Umbilical cord (tissue), 2 donors: Measurements from ENCODE around the gene LEMD2. TPM values are rescaled to one million over a fixed set of nuclear protein-coding genes. Genes with fewer than 3 reads are reported as not detected.
"Not testable (repeated sequence)": the region's sequence is repeated elsewhere in the genome, so short reads cannot be mapped to it uniquely, and the experiment has no call there.

ENCODE experiments used
- DNase-seq: peaks from one replicate; pipeline ENCODE4 v3.0.0-alpha.2; 2015; ENCODE audit warnings: low spot score
- total RNA-seq: library from RNA; depleted of rRNA; stranded (reverse); fragments of >200 nt; gene quantifications from one replicate; pipeline ENCODE4 v1.2.3, GENCODE V29; 2014; ENCODE audit warnings: low replicate concordance; ENCODE audit not compliant: insufficient read depth

Gene LEMD2
- 29.4 TPM for total RNA-seq

DNA sequence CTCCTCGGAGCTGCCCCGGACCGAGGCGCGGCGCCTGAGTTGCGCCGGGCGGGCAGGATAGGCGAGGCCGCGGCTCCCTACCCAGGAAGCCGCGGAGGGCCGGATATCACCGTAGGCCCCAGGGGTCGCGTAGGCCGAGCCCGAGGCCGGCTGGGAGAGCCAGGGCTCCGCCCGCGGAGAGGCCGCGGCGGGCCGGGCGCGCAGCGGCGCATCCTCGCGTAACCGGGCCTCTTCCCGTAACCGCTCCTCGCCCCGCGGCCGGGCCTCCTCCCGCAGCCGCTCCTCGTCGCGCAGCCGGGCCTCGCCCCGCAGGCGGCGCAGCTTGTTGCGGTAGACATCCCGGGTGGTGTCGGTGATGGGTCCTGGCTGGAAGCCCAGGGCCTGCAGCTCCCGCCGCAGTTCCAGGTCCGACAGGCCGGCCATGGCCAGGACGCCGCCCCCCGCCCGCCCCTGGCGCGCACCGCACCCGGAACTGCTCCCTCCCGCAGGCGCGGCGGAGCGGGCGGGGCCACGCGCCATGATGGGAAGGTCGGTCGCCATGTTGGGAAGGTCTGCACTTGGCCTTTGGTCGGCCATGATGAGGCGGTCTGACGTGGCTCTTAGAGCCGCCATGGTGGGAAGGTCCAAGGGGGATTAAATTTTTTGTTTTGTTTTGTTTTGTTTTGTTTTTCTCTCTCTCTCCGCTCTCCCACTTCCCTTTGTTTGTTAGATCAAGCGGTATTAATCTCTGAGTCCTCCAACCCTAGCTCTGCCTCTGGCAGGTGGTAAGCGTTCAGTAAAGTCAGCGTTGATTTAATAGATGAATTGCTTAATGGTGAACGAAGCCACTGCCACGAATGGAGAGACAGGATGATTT, at the start of gene LEMD2:
LEMD2 (minus strand) TSS at position 437 of the 856 bp plus-strand sequence; CDS start at position 423, 14 bp downstream.
- DNase-seq = peak; percentile 96

DNA sequence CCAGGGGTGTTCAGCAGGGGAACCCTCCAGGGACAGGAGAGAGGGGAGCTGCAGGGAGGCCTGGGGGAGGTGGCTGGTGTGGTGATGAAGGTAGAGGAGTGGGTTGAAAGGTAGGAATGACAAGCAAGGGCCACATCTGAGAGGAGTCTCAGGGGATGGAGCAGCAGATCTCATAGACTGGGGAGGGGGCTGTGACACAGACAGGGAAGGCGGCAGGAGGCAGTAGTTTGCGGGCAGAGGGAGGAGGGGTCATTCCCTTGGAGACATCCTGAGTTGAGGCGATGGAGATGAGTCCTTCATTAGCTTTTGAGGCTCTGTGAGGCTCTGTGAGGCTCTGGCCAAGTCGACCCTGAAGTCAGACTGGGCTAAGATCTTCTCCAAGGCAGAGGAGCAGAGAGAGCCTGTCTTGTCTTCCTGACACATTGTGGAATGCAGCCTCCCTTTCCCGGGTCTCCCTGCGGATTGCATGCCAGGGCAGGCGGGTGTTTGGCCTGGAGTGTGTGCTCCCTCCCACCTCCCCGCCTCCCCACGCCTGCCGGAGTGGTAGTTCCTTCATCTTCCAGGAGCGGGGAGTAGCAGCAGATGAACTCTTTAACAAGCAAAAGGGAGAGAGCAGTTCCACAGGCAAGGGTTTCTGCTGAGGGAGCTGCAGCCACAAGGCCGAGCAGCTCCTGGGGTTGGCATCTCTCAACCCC, 49.2 kb upstream of the LEMD2 start:
- peak; percentile 87 for DNase-seq

DNA sequence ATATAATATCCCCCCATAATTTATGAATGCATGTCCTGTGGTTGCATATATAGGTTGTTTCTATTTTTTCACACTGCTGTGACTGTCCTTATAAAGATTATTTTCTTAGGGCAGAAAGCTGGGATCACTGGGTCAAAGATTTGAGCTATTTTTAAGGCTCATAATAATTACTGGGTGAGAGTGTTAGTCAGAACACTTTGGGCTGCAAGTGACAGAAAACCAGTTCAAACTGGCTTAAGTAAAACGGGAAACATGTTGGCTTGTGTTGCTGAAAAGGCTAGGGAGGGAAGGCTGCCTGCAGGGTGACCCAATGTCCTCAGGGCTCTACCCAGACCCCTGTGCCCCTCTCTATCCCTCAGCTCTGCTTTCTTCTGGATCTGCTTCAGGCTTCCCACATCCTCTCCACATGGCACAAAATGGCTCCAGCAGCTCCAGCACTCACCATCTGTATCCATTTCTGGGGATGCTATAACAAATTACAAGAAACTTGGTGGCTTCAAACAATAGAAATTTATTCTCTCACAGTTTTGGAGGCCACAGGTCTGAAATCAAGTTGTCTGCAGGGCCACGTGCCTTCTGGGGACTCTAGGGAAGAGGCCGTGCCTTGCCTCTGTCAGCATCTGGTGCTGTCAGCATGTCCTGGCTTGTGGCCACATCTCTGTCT, 48.0 kb upstream of the LEMD2 start:
- no peak for DNase-seq

DNA sequence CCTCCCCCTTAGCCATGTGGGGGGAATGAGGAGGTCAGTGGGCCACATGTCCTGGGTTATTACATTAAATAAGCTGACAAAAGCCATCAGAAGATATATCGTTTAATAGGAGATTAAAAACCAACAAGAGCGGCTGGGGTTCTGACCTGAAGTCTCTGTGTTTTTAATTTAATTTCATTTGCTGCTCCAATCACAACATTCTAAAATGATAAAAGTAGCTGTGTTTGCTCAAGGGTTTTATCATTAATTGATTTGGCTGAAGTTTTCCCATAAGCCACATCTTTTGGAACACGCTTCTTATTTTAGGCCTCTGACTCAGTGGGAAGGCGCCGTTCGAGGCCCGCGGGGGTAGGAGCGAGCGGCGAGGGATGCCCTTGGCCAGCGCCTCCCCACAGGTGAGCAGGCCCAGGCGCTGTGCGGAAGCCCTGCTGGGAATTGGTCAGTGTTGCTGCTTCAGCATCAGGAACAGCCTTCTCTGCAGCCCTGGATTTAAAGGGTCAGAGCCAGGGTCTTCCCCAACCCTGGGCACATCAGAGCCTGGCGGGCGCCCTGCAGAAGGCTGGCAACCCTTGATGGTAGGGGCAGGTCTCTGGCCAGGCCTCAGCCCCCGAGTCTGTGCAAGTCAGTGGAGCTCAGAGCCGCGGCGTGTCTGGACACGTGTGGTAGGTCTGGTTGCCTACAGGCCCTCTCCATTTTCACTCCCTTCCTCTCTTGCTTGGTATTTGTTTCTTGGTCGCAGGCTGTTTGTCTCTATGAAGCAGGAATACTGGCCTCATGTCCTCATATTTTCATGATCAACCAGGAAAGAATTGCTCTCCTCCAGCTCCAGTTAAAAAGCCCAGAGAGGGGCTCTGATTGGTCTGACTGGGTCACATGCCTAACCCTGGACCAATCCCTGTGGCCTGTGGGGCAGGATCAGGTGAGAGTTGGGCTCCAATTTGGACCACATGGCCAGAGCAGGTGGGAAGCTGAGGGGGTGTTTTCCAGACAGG, 45.8 kb upstream of the LEMD2 start:
- no peak for DNase-seq

DNA sequence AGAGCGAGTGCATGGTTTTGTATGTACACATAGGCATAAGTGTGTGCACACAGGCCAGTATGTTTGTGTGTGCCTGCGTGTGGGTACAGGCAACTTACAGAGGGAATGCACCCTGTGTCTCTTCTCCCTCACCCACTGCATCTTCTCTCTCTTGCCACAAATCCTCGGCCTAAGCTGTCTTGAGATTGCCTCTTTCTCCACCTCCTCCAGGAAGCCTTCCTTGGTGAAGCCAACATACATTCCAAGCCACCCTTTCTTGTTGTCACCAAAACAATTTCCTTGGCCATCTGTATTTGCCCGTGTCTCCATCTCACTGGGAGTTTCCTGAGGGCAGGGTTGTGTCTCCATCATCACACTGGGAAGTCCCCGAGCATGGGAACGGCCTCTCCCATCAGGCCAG, 44.7 kb upstream of the LEMD2 start:
- no peak for DNase-seq

DNA sequence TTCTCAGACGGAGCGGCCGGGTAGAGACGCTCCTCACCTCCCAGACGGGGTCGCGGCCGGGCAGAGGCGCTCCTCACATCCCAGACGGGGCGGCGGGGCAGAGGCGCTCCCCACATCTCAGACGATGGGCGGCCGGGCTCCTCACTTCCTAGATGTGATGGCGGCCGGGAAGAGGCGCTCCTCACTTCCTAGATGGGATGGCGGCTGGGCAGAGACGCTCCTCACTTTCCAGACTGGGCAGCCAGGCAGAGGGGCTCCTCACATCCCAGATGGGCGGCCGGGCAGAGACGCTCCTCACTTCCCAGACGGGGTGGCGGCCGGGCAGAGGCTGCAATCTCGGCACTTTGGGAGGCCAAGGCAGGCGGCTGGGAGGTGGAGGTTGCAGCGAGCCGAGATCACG, 43.9 kb upstream of the LEMD2 start:
- DNase-seq = not testable (repeated sequence)

DNA sequence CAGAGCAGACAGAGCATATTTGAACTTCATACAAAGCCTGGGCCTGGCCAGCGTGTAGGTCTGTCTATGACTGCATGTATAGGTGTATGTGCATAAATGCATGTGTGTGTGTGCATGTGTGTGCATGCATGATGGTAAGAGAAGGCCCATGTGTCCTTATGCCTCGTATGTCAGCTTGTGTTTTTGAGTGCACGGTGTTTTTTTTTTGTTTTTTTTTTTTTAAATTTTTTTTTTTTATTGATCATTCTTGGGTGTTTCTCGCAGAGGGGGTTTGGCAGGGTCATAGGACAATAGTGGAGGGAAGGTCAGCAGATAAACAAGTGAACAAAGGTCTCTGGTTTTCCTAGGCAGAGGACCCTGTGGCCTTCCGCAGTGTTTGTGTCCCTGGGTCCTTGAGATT, 42.8 kb upstream of the LEMD2 start:
- not testable (repeated sequence) for DNase-seq

DNA sequence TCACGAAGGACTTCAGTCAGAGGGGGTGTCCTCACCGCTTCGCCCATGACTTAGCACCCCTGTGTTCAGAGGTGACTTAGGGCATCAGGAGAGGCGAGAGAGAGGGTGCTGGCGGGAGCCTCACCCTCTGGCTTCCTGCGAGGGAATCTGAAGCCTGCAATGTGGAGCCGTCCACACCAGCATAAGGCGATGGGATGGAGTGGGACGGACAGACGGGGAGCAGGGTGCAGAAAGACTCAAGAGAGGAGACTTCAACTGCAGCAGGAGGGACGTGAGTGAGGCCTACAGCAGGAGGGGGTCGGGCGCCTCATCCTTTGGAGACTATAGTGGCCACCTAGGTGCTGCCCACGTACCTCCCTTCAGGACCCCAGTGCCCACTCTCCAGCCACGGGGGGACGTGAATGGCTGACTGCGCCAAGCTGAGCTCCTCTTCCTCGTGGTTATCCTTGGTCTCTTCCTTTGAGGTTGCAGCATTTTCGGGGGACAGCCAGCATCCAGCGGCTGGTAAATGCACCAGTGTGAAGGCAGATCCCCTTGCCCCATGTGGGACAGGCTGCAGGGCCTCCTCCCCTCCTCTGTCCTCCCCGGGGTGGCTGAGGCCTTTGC, 41.8 kb upstream of the LEMD2 start:
- no peak for DNase-seq

DNA sequence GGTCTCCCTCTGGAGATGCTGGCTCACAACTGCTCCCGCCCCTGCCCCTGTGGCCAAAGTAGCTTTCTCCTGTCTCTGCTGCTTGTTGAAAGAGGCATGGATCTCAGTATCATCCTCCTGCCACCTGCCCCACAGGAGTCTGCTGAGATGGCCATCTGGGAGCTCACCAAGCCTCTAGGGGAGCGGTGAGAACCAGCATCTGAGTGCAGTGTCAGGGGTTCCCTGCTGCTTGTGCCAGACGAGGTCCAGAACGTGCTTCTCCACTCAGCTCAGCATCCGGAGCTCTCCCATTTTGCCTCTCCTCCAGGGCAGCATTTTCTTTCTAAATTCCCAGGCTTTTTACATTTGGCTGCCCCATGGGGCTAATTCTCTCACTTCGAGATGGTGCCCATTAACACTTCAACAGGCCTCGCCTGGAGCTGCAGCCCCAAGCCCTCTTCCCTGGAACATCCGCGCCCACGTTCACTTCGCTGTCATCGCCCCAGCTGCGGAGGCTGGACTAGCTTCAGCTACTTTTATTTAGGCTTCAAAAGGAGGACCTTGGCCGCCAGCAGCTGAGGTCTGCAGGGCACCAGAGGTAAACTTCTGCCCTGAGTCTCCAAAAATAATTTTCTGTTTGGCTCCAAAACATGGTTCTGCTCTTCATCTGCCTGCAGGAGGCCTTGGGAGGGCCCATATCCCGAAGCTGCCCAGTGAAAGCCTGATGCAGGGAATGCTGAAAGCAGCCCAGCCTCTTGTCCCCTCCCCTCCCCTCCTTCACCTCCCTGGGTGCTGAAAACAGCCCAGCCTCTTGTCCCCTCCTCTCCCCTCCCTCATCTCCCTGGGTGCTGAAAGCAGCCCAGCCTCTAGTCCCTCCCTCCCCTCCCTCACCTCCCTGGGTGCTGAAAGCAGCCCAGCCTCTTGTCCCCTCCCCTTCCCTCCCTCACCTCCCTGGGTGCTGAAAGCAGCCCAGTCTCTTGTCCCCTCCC, 40.1 kb upstream of the LEMD2 start:
- peak; percentile 61 for DNase-seq

DNA sequence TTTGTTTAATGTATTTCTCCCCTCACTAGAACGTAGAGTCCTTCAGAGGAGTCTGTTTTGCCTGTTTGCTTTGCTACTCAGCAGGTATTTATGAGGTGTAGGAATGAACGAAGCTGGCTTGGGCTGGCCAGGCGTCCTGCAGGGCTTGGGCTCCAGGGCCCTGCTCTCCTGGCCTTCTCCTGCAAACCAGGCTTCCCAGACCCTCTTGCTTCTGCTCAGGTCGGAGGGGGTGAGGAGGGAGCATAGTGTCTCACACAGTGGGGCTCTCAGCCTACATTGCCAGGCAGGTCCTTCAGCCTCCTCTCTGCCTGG, 39.5 kb upstream of the LEMD2 start:
- no peak for DNase-seq

DNA sequence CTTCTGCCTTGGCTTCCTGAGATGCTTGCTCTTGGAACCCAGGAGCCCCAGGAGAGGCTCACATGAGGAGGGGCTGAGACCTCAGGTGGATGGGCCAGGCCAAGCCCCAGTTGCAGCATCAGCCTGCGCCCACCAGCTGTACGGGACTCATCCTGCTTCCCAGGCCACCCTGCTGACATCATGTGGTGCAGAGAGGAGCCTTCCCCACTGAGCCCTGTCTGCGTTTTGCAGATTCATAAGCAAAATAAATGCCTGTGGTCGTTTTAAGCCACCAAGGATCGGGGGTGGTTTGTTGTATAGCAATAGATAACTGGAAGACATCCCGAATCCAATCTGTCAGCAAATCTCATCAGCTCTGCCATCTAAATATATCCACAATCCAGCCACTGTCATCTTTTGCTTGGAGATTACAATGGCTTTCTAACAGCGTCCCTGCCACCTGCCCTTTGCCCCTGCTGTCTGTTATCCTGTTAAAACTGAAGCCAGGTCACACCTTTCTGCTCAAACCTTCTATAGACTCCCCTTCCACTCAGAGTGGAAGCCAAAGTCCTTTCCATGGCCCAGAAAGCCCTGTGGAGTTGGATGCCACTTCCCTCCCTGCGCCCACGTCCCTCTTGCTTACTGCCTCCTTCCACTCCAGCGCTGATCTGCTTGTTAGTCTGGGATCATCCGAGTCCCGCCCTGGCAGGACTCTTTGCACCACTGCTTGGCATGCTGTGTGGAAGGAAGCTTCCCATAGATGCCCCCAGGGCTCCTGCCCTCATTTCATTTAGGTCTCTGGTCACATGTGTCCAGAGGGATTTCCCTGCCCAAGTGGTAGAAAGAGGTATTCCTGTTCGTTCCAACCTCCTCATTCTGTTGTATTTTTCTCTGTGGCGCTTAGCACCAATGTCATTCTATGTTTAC, 38.9 kb upstream of the LEMD2 start:
- DNase-seq = no peak

DNA sequence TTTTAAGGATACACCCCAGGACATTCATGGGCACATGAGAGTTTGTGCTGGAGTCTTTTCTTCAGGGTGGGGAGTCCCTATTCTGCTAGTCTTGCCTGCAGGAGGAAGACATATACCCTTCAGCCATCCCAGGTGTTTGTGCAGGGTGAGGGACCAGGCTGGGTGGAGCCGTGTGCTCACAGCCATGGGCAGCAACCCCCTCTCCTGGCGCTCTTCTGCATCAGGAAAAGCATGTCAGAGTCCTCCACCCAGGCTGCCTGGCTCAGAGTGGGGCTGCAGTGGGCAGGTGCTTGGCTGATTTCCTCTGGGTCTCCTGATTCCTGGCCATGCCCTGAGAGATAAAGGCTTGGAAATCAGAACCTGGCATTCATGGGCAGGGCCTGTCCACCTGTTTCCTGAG, 37.6 kb upstream of the LEMD2 start:
- DNase-seq = no peak

DNA sequence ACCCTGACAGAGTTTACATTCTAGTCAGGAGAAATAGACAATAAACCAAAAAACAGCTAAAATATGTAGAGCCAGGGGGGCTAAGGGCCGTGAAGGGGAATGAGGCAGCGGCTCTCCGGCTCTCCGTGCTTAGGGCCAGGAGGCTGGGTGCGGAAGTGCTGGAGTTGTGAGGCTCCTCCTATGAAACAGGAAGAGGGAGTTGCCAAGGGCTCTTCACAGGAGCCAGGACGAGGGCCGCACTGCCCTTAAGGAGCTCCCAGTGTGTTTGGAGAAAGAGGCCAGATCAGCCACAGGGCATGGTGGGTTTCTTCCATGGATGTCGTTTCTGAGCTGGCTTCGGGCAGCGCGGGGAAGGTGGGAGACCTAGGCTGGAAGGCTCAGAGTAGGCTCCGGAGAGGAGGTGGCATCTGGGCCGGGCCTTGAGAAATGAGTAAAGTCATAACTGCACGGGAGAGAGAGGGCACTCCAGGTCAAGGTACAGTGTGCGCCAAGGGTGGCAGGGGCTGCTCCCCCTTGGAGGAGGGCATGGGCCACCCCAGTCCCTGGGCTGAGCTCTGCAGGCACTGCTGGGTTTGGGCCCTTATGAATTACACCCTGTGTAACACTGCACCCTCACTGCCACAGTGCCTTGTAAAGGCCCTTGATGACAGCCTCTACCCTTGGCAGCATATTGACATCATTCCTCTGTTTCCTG, 35.7 kb upstream of the LEMD2 start:
- peak; percentile 59 for DNase-seq

DNA sequence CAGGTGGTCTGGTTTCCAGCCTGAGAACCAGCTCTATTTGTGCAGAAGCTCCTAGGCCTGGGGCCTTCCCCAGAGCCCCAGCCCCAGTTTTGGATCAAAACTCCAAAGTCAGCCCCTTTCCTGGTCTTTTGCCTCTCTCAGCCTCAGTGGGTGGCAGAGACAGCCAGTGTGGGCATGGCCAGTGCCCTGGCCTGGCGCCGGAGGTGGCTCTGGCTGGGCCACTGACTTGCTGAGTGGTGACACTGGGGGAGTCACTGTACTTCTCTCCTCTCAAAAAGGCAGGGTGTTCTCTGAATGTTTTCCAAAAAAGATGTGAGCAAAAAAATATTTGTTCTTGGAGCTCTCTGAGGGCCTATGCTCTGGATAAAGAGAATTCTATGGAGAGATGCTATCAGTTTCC, 34.9 kb upstream of the LEMD2 start:
- DNase-seq = no peak

DNA sequence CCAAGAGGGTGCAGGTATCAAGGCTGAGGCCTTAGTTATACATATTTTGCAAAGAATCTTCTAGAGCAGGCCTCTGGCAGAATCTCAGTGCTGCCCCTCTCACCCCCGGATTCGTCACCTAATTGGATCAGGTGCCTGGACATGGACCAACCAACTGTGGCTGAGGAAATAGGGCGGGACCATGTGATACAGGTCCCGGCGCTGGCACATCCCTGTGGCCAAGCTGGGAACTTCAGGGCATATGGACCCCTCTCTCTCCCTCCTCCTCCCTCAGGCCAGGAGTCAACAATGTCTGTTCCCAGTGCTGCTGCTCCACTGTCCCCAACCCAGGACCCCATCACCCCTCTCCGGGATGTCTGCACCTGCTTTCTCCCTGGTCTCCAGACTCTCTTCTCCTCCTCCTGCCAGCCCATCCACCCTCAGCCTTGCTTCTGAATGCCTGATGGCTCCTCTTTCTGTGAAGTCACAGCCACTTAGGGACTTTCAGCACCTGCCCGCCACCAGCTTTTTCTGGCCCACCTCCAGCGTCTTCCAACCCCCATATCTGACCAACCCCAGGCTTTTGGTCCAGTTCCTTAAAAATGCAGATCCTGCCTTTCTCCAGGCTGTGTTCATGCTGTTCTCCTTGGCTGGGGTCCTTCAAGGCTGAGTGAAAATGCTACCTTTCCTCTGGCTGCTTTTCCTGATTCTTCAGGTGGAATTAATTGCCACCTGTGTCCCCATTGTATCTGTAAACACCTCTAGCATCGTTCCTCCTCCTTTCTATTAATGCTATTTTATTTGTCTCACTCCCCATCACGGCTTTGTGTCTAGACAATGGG, 33.9 kb upstream of the LEMD2 start:
- DNase-seq = no peak

DNA sequence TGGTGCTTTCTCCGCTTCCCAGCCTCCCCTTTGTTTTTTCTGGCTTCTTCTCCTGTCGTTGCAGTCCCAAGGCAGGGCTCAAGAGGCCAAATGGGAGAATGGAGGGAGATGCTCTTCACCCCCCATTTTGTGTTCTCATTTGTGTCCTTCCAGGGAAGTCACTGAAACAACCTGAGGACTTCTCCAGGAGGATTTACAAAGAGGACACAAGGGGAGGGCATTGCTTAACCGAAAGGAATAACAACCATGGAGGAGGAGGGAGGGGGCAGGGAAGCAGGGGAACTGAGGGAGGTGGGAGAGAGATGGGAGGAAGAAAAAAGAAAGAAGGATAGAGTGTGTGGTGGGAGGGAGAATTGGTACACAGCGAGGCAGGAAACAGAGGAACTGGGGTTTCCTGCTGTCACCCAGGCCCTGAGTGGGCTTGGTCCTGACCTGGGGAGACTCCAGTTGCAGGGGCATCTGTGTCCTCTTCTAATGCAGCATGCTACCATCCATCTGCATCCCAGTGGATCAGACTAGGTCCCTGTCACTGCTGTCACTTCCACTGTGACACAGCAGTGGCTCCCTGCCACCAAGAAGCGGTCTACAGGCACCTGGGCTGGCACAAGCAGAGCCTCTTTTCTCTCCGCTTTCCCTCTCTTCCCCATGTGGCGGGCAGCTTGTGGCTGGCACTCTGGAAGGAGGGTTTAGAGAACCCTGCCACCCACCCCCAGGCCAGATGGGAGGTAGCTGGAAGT, 32.0 kb upstream of the LEMD2 start:
- no peak for DNase-seq
